GM11168 (cell line): ENCODE results near the gene CLTCL1.
"Not testable (repeated sequence)": the region's sequence is repeated elsewhere in the genome, so short reads cannot be mapped to it uniquely, and the experiment has no call there.

ENCODE experiments used
- in situ Hi-C: fragments of 300-500 bp; cut with MboI; formaldehyde crosslinking; loops from one replicate; pipeline ENCODE4 v1.12.0; 2022; ENCODE audit warnings: low sequenced_read_pairs; ENCODE audit not compliant: unreplicated experiment

The CLTCL1 gene

DNA sequence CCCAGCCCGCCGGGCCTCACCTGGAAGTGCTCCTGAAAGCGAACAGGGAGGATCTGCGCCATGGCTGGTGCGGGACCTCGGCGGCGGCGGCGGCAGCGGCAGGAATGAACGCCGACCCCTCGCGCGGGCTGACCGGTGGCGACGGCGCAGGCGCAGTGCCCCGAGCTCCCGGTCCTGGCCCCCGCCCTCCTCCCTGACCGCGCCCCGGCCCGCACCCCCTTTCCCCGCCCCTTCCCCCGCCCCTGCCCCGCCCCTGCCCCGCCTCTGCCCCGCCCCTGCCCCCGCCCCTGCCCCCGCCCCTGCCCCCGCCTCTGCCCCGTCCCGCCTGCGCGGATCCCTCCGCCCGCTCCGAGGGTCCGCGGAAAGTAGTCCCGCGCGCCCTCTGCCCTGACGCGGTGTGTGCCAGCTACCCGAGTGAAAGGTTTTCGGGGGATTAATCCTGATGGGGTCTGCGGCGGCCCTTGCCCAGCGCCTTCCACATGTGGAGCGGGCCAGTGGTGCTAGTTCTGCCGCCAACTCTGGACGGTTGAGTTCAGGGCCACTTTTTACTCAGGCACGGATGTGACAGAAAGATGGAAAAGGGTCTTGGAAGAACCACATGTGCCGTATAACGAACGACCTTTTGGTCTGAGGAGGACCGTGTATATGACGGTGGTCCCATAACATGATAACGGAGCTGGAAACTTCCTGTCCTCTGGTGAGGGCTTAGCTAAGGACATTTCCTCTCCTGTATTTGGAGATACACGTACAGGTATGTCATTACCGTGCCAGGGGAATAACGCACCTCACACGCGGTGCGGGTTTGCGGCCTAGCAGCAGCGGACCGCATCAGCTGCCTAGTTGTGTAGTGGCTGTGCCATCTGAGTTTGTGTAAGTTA is at the start of gene CLTCL1:
CLTCL1 (minus strand) TSS at position 140 of the 878 bp plus-strand sequence; CDS start at position 62, 78 bp downstream.
- in situ Hi-C loops = no loop called here

DNA sequence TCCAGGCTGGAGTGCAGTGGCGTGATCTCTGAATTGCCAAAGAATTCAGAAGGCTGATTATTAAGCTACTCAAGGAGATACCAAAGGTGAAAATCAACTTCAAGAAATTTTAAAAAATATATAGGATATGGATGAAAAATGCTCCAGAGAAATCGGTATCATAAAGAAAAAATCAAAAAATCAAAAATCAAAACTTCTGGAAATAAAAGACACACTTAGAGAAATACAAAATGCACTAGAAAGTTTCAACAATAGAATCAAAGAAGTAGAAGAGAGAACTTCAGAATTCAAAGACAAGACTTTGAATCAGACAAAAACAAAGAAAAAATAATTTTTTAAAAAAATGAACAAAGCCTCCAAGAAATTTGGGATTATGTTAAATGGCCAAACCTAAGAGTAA is 45.6 kb upstream of the CLTCL1 start:
- in situ Hi-C loops = no loop called here

DNA sequence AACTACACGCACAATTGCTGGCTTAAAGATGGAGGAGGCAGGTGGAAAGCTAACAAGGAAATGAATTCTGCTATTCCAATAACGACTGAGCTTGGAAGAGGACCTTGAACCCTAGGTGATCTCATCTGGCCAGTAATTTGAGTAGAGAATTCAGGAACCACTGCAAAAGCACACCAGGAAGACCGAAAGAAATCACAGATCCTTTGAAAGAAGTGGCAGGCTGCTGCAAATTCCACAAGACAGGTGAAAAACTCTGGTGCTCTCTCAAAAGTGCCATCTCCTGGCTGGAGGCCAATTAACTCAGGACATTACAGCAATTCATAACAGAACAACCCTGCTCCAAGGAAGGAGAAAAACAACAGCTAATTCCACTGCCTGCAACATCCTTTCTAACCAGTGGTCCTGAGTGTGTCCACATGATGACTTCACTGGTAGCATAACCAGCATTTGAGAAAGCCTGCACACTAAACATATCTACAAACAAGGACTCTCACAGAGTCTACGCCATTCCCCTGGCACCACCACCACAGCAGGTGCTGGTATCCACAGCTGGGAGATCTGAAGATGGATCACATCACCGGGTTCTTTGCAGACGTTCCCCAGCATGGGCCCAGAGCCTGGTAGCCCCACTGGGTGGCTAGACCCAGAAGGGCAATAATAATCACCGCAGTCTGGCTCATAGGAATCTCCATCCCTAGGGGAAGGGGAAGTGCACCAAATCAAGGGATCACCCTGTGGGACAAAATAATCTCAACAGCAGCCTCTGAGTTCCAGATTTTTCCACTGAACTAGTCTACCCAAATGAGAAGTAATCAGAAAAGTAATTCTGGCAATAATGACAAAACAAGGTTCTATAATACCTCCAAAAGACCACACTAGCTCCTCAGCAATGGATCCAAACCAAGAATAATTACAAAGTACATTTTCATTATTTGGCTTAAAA is 44.9 kb upstream of the CLTCL1 start:
- in situ Hi-C loops = no loop called here

GRCh38 chr22:19331975-19332374 is 40.5 kb upstream of the CLTCL1 start:
- in situ Hi-C loops = no loop called here

DNA sequence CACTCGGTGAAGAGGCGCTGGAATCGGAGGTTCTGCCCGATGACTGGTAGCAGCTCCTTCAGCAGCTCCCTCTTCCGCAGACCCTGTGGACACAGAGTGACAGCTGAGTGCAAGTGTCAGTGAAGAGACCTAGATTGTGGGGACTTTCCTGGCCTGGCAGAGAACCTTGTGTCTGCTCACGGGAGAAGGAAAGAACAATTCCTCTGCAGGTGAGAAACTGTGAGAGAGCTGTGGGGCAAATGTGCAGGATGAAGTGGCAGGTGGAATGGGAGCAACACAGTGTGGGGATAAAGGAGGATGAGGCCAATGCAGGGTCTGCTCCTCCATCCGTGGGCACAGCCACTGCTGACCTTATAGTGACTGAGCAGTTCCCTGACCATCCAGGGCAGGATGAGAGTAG is 40.0 kb upstream of the CLTCL1 start:
- in situ Hi-C loops = no loop called here

DNA sequence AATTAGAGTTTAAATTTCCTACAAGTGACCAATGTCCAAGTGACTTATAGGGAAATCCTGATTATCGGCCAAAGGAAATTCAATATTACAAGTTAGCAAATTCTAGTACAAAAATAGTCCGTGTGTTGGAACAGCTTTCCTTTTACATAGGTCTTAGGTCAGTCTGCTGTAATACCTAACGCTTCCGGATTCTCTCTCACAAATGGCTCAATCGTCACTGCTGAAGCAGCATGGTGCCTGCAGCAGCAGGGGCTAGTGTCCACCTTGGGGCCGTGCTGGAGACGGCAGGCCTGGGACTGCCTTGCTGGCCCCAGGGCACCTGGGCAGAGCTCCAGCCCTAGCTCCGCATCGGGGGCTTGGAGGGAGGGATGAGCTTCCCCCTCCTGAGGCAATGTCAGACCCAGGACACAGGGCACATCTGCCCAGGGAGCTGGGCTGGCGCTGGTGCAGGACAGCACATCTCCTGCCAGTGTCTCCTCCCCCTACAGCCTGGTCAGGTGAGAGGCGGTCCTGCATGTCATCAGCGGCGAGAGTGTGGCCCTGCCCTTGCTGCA is 39.4 kb upstream of the CLTCL1 start:
- in situ Hi-C loops = no loop called here

- in situ Hi-C loops = not testable (repeated sequence)
These were observed 38.7 kb upstream of the CLTCL1 start for GRCh38 chr22:19330205-19330604.

- in situ Hi-C loops = no loop called here
These were observed 37.9 kb upstream of the CLTCL1 start for GRCh38 chr22:19329454-19329853.

GRCh38 chr22:19325296-19325948 is 33.9 kb upstream of the CLTCL1 start:
- in situ Hi-C loops = no loop called here

DNA sequence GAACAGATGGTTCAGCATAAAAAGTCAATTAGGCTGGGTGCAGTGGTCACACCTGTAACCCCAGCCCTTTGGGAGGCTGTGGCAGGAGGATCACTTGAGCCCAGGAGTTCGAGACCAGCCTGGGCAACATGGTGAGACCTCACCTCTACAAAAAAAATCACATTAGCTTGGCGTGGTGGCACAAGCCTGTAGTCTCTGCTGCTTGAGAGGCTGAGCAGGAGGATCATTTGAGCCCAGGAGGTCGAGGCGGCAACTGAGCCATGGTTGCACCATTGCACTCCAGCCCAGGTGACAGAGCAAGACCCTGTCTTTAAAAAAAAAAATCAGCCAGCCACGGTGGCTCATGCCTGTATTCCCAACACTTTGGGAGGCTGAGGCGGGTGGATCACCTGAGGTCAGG is 31.9 kb upstream of the CLTCL1 start:
- in situ Hi-C loops = not testable (repeated sequence)

DNA sequence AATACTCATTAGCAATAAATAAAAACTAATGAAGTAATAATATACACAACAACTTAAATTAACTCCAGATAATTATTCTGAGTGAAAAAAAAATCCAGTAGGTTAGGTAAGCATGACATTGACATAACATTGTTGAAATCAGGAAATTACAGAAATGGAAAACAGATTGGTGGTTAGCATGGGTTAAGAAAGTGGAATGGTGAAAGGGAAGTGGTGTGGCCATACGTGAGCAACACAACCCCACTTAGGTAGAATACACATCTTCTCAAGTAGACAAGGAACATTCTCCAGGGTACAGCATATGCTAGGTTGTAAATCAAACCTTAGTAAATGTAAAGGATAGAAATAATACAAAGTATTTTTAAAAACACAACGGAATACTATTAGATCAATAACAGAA is 30.2 kb upstream of the CLTCL1 start:
- in situ Hi-C loops = no loop called here

DNA sequence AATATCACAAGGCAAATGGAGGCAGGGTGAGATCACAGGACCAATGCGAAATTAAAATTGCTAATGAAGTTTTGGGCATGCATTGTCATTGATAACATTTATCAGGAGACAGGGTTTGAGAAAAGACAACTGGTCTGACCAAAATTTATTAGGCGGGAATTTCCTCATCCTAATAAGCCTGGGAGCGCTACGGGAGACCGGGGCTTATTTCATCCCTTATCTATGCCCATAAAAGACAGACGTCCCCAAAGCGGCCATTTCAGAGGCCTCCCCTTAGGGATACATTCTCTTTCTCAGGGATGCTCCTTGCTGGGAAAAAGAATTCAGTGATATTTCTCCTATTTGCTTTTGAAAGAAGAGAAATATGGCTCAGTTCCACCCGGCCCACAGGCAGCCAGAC is 28.6 kb upstream of the CLTCL1 start:
- in situ Hi-C loops = not testable (repeated sequence)

- in situ Hi-C loops = no loop called here
These were observed 27.8 kb upstream of the CLTCL1 start for GRCh38 chr22:19319281-19319680.

GRCh38 chr22:19317865-19318264 is 26.3 kb upstream of the CLTCL1 start:
- in situ Hi-C loops = no loop called here

GRCh38 chr22:19307872-19308271 is 16.4 kb upstream of the CLTCL1 start:
- in situ Hi-C loops = no loop called here

DNA sequence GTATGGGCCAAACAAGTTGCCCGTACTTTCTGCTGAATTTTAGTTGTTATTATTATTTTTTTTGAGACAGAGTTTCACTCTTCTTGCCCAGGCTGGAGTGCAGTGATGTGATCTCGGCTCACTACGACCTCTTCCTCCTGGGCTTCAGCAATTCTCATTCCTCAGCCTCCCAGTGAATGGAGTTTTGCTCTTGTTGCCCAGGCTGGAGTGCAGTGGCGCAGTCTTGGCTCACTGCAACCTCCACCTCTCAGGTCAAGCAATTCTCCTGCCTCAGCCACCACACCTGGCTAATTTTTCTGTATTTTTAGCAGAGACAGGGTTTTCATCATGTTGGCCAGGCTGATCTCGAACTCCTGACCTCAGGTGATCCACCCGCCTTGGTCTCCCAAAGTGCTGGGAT is 15.0 kb upstream of the CLTCL1 start:
- in situ Hi-C loops = not testable (repeated sequence)

DNA sequence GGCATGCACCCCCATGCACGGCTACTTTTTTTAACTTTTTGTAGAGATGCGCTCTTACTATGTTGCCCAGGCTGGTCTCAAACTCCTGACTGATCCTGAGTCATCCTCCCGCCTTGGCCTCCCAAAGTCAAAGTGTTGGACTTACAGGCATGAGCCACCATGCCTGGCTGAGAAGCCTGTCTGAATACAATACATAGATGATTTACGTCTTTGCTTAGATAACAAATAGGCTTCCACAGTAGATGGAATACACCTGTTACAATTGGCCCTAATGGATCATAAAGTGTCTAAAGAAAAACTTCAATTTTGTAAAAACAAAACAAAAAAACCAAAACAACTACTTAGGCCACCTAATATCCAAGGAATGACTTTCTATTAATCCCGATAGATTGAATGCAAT is 13.0 kb upstream of the CLTCL1 start:
- in situ Hi-C loops = no loop called here

GRCh38 chr22:19303785-19304184 is 12.3 kb upstream of the CLTCL1 start:
- in situ Hi-C loops = no loop called here

DNA sequence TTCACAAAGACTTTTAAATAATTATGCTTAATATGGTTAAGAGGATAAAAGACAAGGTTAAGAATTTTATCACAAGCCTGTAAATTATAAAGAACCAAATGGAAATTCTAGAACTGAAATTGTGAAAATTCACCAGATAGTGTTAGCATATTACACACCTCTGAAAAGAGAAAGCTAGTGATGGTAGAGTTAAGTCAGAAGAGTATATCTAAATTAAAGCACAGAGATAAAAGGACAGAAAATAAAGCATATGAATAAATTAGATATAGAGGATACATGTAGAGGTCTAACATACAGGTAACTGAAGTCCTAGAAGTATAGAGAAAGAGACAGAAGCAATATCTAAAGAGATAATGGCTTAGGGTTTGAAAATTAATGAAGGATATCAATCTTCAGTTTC is 4.2 kb upstream of the CLTCL1 start:
- in situ Hi-C loops = no loop called here

- in situ Hi-C loops = no loop called here
These were observed 1.1 kb upstream of the CLTCL1 start for GRCh38 chr22:19292458-19293230.
